GM06990 (cell line): ENCODE measurements around the gene NOL9.

Experiments
- DNase-seq: peaks from one replicate; pipeline ENCODE4 v3.0.0-alpha.2; 2011; ENCODE audit not compliant: insufficient read length; ENCODE audit errors: extremely low read depth
- H3K27me3 ChIP-seq: replicated peaks from 2 replicates; pipeline ENCODE4 v1.6.0; 2011; ENCODE audit warnings: low read length; ENCODE audit not compliant: control insufficient read depth, insufficient read depth
- H3K36me3 ChIP-seq: 2 replicates; pipeline ENCODE4 v1.5.1; 2011; ENCODE audit warnings: low read length; ENCODE audit not compliant: control insufficient read depth, insufficient read depth
- H3K4me3 ChIP-seq: replicated peaks from 2 replicates; pipeline ENCODE4 v1.5.1; 2011; ENCODE audit warnings: low read depth, mild to moderate bottlenecking, control low read depth, low read length
- CTCF ChIP-seq: IDR thresholded peaks from 2 replicates; pipeline ENCODE4 v1.5.1; 2011; ENCODE audit warnings: low read length, control low read depth, mild to moderate bottlenecking, inconsistent platforms; ENCODE audit not compliant: insufficient read depth, poor library complexity, severe bottlenecking

Gene NOL9

GRCh38 chr1:6574818-6575217, 20.5 kb upstream of the NOL9 start:
- no peaks in the 10 kb centered on the region for H3K27me3 ChIP-seq
- H3K36me3 ChIP-seq = no peaks in the 10 kb centered on the region
- H3K4me3 ChIP-seq = no peak overlapping the region
- no peak for TF ChIP-seq CTCF
- no peak for DNase-seq

- no peak for DNase-seq
- no peak for TF ChIP-seq CTCF
- Histone ChIP-seq H3K36me3 (no peaks in the 10 kb centered on the region), H3K4me3 (no peak overlapping the region), H3K27me3 (no peaks in the 10 kb centered on the region)
These were observed 19.8 kb upstream of the NOL9 start for GRCh38 chr1:6574025-6574620.

GRCh38 chr1:6572653-6573383, 18.5 kb upstream of the NOL9 start:
- TF ChIP-seq CTCF = no peak
- no peak for DNase-seq
- Histone ChIP-seq H3K36me3 (no peaks in the 10 kb centered on the region), H3K27me3 (no peaks in the 10 kb centered on the region), H3K4me3 (no peak overlapping the region)

- DNase-seq = no peak
- H3K27me3 ChIP-seq = no peaks in the 10 kb centered on the region
- TF ChIP-seq CTCF = no peak
- no peak overlapping the region for H3K4me3 ChIP-seq
- H3K36me3 ChIP-seq = no peaks in the 10 kb centered on the region
These were observed 16.7 kb upstream of the NOL9 start for GRCh38 chr1:6570987-6571386.

- DNase-seq = no peak
These were observed 15.8 kb upstream of the NOL9 start for GRCh38 chr1:6570100-6570499.

More at GRCh38 chr1:6570100-6570499, 15.8 kb upstream of the NOL9 start:
- H3K36me3 ChIP-seq = no peaks in the 10 kb centered on the region
- no peak overlapping the region for H3K4me3 ChIP-seq
- no peaks in the 10 kb centered on the region for H3K27me3 ChIP-seq
- TF ChIP-seq CTCF = no peak
